GM18520 (cell line): ENCODE measurements around the gene ADCYAP1R1.

Experiments used
- ATAC-seq: cut with Tn5 transposase; IDR thresholded peaks from one replicate; pipeline ENCODE4 v1.9.1; 2021; ENCODE audit not compliant: unreplicated experiment

Gene ADCYAP1R1

GRCh38 chr7:31036924-31037323 lies 15.2 kb upstream of the ADCYAP1R1 start:
- ATAC-seq: no peak

DNA sequence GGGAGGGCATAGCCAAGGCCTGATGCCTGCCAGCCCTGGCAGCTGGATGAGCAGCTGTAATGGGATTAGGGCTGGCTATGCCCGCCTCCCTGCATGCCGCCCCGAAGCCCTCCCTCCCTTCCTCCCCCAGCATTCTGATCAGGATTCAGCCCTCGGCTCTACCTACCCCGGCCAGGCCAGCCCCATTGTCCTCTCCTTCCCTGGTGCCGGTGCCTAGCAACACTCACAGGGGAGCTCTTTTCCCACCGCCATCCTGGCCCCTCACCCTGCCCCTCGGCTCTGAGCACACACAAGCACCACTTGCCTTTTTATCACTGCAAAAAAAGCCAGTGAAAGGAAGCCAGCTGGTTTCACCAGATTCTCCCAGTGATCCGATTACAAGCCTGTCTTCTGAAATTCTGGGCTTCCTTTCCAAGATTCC lies 9.0 kb upstream of the ADCYAP1R1 start:
- no peak for ATAC-seq

DNA sequence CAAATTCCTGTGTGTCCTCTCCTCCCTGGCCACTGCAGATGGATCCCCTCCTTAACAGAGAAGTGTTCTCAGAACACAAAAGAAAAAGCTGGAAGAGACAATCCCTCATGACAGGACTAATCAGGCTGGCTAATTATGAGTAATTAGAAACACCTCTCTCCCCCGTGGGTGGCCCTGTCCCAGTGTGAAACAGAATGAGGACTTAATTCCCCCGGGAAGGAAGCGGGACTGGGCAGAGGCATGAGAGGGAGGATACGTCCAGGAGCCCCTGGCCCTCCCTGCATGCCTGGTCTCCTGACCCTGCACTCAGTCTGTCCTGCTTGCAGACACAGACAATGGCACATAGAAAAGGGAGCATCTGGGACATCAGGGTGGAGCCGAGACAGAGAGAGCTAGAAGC lies 7.6 kb upstream of the ADCYAP1R1 start:
- no peak for ATAC-seq

GRCh38 chr7:31046723-31047122 lies 5.4 kb upstream of the ADCYAP1R1 start:
- no peak for ATAC-seq

DNA sequence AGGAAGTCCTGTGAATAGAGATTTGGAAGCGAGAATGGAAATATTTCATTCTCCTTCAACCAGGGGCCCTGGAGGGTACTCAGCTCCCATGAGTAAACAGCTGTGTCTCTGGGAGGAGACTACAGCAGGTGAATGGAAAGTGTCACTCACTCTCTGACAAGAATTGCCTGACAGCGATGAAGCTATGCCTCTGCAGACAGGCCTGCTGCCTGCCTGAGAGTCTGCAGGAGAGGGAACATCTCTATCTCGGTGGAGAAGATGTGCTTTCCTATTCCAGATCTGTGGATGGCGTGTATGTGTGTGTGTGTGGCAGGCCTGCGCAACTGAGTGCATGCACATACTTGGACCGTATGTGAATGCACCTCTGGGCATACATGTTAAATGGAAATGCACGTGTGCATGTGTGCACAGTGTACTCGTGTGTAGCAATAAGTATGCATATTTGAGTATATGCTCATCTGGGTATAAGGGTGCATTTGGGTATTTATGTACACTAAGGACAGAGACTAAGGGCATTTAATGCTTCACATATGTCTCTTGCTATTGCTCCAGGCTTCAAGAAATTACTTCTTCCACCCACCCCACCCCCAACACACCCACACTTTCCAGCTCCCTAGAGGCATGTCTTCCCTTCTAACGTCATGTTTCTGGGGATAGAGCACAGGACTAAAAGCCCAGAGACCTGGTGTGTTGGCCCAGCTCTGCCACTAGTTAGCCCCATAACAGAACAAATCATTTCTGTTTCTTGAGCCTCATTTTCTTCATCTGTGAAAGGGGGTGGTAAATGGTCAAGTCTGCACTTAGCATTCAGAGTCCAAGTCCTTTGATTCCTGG lies 4.6 kb upstream of the ADCYAP1R1 start:
- ATAC-seq: no peak

- no peak for ATAC-seq
Observed at GRCh38 chr7:31049005-31049765, 2.9 kb upstream of the ADCYAP1R1 start.

- ATAC-seq: no peak
Observed at GRCh38 chr7:31052487-31052840, 356 bp downstream of the ADCYAP1R1 start.

DNA sequence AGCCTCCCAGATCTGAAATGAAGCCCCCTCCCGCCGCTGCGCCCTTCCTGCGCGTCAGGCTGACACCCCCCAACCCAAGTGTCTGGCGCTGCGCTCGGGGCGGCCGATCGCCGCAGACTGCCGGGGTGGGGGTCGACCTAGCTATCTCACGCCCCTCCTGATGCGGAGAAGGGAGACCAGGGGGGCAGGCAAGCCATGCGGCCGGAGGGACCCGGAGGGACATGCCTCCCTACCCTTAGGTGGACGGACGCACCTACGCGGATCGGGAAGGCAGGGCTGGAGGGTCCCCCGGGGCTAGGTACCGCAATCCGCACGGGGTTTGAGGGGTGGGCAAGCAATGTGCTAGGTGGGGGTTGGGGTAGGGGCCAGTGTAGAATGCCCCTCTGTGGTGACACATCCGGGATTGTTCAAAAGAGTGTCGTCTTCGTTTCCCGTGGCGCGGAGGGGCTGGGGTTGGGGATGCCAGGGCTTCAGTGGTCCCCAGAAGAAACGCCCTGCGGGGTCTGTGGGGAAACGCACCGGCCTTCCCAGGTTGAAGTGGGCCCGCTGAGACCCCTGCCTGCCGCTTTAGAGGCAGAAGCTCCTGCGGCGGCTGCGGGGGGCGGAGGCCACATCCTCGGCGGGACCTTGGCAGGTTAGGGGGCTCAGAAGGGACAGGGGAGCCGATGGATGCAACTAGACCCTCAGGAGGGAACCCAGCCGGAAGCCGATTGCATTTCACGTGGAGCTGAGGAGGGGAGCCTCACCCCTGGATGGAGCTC lies 913 bp downstream of the ADCYAP1R1 start:
- ATAC-seq: no peak

- no peak for ATAC-seq
Observed at GRCh38 chr7:31053986-31054385, 1.9 kb downstream of the ADCYAP1R1 start.

DNA sequence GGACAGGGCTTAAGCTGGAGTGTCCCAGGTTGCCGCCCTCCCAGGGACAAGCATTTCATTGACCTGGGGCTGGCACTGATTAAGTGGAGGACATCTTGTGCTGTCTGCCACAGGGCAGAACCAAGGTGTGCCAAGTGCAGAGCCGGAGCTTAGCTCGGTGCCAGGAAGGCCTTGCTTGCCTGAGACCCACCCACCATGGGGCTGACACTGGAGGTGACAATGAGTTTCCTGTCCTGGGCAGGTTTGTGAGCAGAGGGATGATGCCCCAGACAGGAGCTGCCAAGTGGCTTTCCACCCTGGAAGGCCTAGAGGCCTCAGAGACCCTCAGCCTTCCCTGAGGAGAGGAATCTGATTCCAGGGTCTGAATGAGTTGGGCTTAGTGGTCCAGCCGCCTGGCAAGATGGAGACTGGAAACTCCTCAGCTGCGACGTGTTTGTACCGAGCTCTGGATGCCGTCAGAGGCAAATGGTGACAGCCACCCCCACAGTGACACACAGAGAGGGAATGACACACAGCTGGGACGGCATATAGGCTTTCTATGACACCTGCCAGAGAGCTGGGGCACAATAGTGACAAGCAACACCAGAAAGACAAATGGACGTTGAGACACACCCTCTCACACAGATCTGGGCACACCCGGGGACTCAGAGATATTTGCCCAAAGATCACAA lies 2.6 kb downstream of the ADCYAP1R1 start:
- ATAC-seq: no peak

- ATAC-seq: no peak
Observed at GRCh38 chr7:31055471-31055870, 3.4 kb downstream of the ADCYAP1R1 start.

DNA sequence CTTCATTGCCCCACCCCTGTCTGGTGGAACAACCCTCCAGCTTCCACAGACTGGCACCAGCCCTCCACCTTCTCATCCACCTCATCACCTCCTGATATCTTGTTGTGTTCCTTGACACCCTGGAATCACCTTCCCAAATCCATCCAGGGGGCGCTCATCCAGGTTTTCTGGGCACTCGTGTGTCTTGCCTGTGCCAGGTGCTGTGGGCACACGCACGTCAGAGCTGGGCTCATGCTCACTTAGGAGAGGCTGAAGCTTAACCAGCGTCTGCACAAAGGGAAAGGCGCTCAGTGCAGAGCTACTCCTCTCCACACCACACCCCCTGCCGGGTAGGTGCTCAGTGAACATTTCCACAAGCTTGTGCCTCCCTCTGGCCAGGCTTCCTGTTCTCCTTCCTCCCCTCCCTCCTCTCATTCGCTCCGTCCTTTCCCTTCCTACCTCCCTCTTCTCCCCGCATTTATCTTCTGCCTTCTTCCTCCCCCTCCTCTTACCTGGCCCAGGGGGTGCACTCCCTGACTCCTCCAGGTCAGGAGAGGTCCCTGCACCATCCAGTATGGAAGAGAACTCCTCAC lies 4.8 kb downstream of the ADCYAP1R1 start:
- ATAC-seq: no peak

DNA sequence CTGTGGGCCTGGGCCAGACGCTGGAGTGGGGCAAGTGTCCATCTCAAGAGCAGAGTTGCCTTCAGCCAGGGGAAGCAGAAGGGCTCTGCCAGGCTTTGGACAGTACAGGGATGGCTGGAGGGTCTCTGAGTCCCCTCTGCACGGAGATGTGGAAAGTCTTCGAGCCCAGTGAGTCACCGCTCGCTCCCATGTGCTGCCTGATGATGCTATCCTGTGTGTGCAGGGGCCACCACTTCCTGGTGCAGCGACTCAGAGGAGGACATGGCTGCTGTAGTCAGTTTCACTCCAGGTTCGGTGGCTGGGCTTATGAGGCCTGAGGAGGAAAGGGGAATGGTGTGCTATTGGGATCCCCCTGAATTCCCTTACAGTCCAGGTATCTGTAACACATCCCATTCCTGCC lies 6.0 kb downstream of the ADCYAP1R1 start:
- ATAC-seq: no peak

GRCh38 chr7:31058688-31059087 lies 6.6 kb downstream of the ADCYAP1R1 start:
- ATAC-seq: no peak

GRCh38 chr7:31059551-31059950 lies 7.4 kb downstream of the ADCYAP1R1 start:
- no peak for ATAC-seq

GRCh38 chr7:31061185-31061584 lies 9.1 kb downstream of the ADCYAP1R1 start:
- ATAC-seq: no peak

GRCh38 chr7:31062746-31063435 lies 10.8 kb downstream of the ADCYAP1R1 start:
- no peak for ATAC-seq

DNA sequence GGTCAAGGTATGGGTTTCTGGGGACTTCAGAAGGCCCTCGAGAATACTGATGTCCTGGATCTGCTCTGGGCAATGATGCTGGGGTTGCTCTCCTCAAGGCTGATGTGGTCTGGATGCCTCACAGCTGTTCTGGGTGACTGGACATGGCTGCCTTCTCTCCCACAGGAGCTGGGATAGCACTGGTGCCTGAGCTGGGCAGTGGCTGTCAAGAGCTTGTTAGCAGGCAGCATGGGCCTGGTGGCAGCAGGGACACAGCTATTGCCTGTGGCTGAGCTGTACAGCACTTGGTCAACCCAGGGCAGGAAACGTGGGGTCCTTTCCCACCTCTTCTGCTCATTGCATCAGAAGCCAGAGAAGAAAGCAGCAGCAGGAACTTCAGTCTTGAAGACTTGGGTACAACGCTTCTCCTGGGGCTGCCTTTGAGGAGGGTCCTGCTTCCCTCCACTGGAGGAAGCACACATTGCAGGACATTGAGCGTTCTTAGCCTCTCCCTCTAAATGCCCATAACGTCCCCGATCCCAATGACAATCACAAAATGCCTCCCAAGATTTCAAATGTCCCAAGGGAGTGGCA lies 13.0 kb downstream of the ADCYAP1R1 start:
- ATAC-seq: no peak

DNA sequence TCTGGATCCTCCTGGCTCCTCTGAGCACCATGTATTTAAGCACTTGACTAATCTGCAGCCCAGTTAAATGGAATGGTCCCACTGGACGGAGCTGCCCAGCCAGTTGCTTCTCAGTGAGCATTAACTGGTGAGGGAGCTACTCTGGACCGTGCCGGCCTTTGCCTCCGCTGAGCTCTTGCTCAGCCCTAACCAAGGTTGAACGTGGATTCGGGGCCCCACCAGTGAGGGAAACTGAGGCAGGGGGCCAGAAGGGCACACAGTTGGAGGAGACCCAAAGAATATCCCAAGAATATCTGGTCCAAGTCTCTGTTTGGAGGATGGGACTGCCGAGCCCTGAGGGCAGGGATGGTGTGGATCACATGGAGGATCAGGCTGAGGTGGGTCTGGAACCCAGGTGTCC lies 13.7 kb downstream of the ADCYAP1R1 start:
- no peak for ATAC-seq
